ENCODE results near the gene TXNIP.

The TXNIP gene

DNA sequence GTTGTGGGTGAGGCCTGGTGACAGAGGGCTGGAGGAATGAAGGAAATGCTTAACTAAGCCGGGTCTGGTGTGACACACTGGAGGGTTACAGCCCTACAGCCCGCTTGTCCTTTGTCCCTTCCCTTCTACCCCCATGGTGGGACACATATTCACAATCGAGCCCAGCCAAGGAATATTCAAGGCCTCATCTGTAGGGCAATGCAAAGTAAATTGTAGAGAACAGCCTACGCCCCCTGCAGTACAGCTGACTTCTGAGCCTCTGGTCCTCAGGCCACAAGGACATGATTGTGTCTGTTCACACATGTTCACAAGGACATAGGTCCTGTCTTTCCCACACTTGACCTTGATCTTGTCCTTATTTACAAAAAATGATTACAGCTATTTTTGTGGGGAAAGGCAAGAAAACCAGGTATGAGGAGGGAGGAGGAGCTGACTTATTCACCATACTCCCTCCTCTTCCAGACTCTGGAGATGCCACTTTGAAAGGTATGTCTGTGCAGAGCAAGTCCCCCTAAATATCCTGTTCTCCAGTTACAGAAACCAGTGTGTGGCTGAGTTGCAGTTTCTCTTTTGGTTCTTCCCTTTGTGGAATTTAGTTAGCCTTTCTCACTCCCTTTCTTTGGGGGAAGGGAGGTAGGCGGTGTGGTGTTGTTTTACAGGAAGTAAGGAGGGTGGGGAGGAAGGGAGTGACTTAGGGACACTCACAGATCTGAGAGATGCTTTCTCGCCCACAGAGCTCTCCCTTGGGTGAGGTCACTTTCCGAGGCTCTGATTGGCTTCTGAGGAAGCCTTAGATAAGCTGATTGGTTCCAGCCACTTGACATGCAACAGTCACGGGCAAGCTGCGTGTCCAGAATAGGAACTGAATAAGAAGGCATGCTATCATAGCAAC lies 17.3 kb downstream of the TXNIP start:
- TF ChIP-seq, protein P1, sequence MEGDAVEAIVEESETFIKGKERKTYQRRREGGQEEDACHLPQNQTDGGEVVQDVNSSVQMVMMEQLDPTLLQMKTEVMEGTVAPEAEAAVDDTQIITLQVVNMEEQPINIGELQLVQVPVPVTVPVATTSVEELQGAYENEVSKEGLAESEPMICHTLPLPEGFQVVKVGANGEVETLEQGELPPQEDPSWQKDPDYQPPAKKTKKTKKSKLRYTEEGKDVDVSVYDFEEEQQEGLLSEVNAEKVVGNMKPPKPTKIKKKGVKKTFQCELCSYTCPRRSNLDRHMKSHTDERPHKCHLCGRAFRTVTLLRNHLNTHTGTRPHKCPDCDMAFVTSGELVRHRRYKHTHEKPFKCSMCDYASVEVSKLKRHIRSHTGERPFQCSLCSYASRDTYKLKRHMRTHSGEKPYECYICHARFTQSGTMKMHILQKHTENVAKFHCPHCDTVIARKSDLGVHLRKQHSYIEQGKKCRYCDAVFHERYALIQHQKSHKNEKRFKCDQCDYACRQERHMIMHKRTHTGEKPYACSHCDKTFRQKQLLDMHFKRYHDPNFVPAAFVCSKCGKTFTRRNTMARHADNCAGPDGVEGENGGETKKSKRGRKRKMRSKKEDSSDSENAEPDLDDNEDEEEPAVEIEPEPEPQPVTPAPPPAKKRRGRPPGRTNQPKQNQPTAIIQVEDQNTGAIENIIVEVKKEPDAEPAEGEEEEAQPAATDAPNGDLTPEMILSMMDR (IDR thresholded peaks at IDR 0.05; ENCODE audit: control extremely low read depth, extremely low read depth, low read depth, missing control alignments) = peak; percentile 42
- peak; percentile 85 for DNase-seq (ENCODE audit: extremely low spot score)
- POLR2A ChIA-PET = interaction anchor here (1.0 to 2.6 kb wide), 10 partner anchors 8 to 119 kb away, joined by 3 to 25 read pairs (median 6); partner anchors contain the start of genes ANKRD34A, LIX1L, POLR3GL and TXNIP
- CTCF ChIA-PET = interaction anchor here (0.8 to 9.5 kb wide), 21 partner anchors 13 to 134 kb away, joined by 3 to 249 read pairs (median 6); partner anchors contain the start of genes ANKRD34A, HJV, LIX1L and NUDT17

DNA sequence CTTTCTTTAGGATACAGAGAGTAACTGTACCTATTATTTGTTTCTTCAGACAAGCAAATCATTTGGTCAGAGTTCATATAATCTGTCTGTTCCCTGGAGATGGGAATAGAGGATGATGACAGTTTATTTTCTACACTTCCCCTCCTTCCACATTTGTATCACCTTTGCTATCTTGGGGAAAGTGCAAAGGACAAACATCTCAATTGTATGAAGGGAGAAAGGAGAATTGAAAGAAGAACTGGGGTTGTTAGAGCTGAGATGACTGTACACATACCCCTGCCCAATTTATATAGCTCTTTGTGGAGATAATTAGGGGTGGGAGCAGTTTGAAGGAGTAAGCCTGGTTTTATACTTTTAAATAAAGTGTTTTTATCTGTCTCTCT lies 17.9 kb downstream of the TXNIP start:
- ChIA-PET POLR2A (interaction anchor here (1.1 to 2.6 kb wide), 6 partner anchors 9 to 21 kb away, joined by 4 to 25 read pairs (median 8); partner anchors contain the start of genes ANKRD34A, LIX1L and POLR3GL), CTCF (interaction anchor here (0.8 to 9.5 kb wide), 22 partner anchors 12 to 134 kb away, joined by 3 to 249 read pairs (median 6); partner anchors contain the start of genes ANKRD34A, HJV, LIX1L and NUDT17)
- TF ChIP-seq, protein P1 (IDR thresholded peaks at IDR 0.05; ENCODE audit: control extremely low read depth, extremely low read depth, low read depth, missing control alignments) = no peak
- DNase-seq (ENCODE audit: extremely low spot score) = no peak

DNA sequence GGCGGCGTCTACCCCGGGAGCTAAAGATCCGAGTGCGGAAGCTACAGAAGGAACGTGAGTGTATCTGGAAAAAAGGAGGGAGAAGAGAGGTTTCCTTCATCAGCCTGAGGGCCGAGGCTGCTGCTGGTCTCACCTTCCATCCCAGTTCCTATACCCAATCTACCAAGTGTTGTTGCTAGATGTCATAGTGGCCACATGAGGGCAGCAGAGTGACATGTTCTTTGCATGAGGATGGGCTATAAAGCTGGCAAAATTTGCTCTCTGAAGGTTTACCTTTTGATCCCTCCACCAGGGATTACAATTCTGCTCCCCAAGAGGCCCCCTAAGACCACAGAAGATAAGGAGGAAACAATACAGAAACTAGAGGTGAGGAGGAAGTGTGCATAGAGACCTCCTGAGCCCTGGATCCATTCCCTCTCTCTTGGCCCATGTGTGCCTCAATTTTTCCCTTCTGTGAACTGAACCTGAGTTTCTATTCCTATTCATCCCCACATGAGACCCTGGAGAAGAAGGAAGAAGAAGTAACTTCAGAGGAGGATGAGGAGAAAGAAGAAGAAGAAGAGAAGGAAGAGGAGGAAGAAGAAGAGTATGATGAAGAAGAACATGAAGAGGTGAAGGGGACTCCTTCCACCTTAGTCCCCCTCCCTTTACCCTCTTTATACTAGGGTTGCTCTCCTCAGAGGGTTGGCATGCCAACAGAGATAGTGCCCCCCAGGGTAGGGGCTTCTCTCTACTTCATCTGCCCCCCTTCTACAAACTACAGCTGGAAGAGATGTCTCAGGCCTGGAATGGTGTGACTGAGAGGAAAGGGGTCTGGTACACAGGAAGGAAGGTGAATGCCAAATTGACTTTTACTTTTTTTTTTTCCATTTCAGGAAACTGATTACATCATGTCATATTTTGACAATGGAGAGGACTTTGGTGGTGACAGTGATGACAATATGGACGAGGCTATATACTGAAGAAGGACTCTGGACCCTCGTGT lies 18.6 kb downstream of the TXNIP start:
- ChIA-PET POLR2A (interaction anchor here (1.5 kb wide), 1 partner anchor 13 kb away, joined by 4 read pairs; the partner anchor contains the start of genes ANKRD34A and POLR3GL), CTCF (interaction anchor here (0.8 to 9.5 kb wide), 27 partner anchors 12 to 133 kb away, joined by 3 to 249 read pairs (median 5); partner anchors contain the start of genes ANKRD34A, HJV, LIX1L and NUDT17)
- peak; percentile 78 for DNase-seq (ENCODE audit: extremely low spot score)
- TF ChIP-seq, protein P1 (IDR thresholded peaks at IDR 0.05; ENCODE audit: control extremely low read depth, extremely low read depth, low read depth, missing control alignments) = peak; percentile 87

DNA sequence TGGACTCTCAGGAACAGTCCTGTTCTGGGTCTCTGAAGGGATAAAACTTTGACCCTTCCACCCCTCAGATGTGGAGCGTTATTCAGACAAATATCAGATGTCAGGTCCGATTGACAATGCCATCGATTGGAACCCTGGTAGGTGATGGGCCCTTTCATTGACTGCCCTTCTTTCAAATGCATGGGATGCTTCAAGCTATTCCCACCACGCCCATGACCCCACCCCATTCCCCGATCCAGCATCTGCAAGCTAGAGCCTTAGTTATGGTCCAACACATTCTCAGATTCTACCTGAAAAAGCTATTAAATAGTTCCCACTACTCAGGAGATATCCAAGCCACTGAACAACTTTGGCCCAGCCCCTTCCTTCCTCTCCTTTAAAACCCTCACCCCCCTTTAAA lies 19.4 kb downstream of the TXNIP start:
- ChIA-PET CTCF (interaction anchor here (0.8 to 9.5 kb wide), 23 partner anchors 11 to 132 kb away, joined by 3 to 249 read pairs (median 5); partner anchors contain the start of genes ANKRD34A, HJV, LIX1L and NUDT17), POLR2A (interaction anchor here (1.5 kb wide), 1 partner anchor 13 kb away, joined by 4 read pairs; the partner anchor contains the start of genes ANKRD34A and POLR3GL)
- DNase-seq (ENCODE audit: extremely low spot score) = no peak
- TF ChIP-seq, protein P1 (IDR thresholded peaks at IDR 0.05; ENCODE audit: control extremely low read depth, extremely low read depth, low read depth, missing control alignments) = no peak

DNA sequence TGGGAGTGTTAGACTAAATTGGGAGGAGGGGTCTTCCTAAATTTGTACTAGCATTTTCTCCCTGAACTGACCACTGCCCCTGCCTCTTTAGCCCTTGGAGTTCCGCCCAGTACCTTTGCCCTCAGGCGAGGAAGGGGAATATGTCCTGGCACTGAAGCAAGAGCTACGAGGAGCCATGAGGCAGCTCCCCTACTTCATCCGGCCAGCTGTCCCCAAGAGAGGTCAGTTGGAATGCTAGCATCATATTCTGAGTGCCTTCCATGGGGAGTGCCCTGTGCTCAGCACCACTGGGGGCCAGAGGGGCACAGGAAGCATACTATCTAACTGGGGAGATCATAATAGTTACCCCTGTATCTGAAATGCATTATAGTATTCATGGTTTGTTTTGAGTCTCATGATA lies 21.2 kb downstream of the TXNIP start:
- TF ChIP-seq, protein P1 (IDR thresholded peaks at IDR 0.05; ENCODE audit: control extremely low read depth, extremely low read depth, low read depth, missing control alignments) = no peak
- no peak for DNase-seq (ENCODE audit: extremely low spot score)
- CTCF ChIA-PET = interaction anchor here (0.7 to 9.5 kb wide), 4 partner anchors 9 to 60 kb away, joined by 3 to 249 read pairs (median 120); partner anchors contain the start of gene TXNIP
- POLR2A ChIA-PET = no interaction called here

Measured in GM10248 (cell line).